H9 (cell line): Measurements from ENCODE around the gene LRCH4. TPM values are rescaled to one million over a fixed set of nuclear protein-coding genes. Genes with fewer than 3 reads are reported as not detected.

ENCODE experiments used
- DNase-seq: peaks from one replicate; pipeline ENCODE4 v3.0.0-alpha.2; 2017
- H2AFZ ChIP-seq: one replicate; pipeline ENCODE4 v1.6.1; 2013; ENCODE audit warnings: mild to moderate bottlenecking, low read length, control low read depth, moderate library complexity
- H2AK5ac ChIP-seq: 2 replicates; pipeline ENCODE4 v1.6.1; 2013; ENCODE audit warnings: low read length, control low read depth, mixed read lengths; ENCODE audit not compliant: insufficient read length
- H2BK120ac ChIP-seq: one replicate; pipeline ENCODE4 v1.6.1; 2013; ENCODE audit warnings: low read depth, mild to moderate bottlenecking, low read length, control low read depth, inconsistent platforms; ENCODE audit not compliant: poor library complexity, severe bottlenecking
- H2BK12ac ChIP-seq: 2 replicates; pipeline ENCODE4 v1.6.1; 2013; ENCODE audit warnings: low read length, control low read depth, mixed read lengths, low read depth; ENCODE audit not compliant: insufficient read length
- H2BK15ac ChIP-seq: 2 replicates; pipeline ENCODE4 v1.6.1; 2013; ENCODE audit warnings: low read depth, low read length, control low read depth
- H2BK20ac ChIP-seq: one replicate; pipeline ENCODE4 v1.6.1; 2013; ENCODE audit warnings: low read depth, mild to moderate bottlenecking, low read length, control low read depth, inconsistent platforms; ENCODE audit not compliant: poor library complexity, severe bottlenecking
- H2BK5ac ChIP-seq: 2 replicates; pipeline ENCODE4 v1.6.1; 2013; ENCODE audit warnings: low read length, control low read depth, mixed read lengths; ENCODE audit not compliant: insufficient read length
- H3K14ac ChIP-seq: 2 replicates; pipeline ENCODE4 v1.6.1; 2013; ENCODE audit warnings: low read length, control low read depth; ENCODE audit not compliant: insufficient read depth
- H3K18ac ChIP-seq: 2 replicates; pipeline ENCODE4 v1.6.1; 2013; ENCODE audit warnings: low read depth, mild to moderate bottlenecking, mixed read lengths, low read length, control low read depth; ENCODE audit not compliant: insufficient read length
- H3K23ac ChIP-seq: 2 replicates; pipeline ENCODE4 v1.6.1; 2013; ENCODE audit warnings: low read length, control low read depth, mixed read lengths, low read depth; ENCODE audit not compliant: insufficient read length
- H3K23me2 ChIP-seq: 2 replicates; pipeline ENCODE4 v1.6.1; 2013; ENCODE audit warnings: low read depth, mild to moderate bottlenecking, mixed read lengths, low read length, control low read depth; ENCODE audit not compliant: insufficient read length, poor library complexity, severe bottlenecking
- H3K27ac ChIP-seq: 2 replicates; pipeline ENCODE4 v1.5.1; 2013; ENCODE audit warnings: low read length, control low read depth, mixed read lengths, low read depth; ENCODE audit not compliant: insufficient read length
- H3K27me3 ChIP-seq: 2 replicates; pipeline ENCODE4 v1.6.1; 2013; ENCODE audit warnings: low read length, control low read depth, inconsistent platforms; ENCODE audit not compliant: insufficient read depth
- H3K4ac ChIP-seq: 2 replicates; pipeline ENCODE4 v1.6.1; 2013; ENCODE audit warnings: low read depth, mild to moderate bottlenecking, control low read depth, inconsistent platforms, low read length, moderate library complexity
- H3K4me1 ChIP-seq: 2 replicates; pipeline ENCODE4 v1.6.1; 2013; ENCODE audit warnings: low read length, control low read depth, inconsistent platforms; ENCODE audit not compliant: insufficient read depth
- H3K4me2 ChIP-seq: 2 replicates; pipeline ENCODE4 v1.6.1; 2013; ENCODE audit warnings: low read length, control low read depth, mixed read lengths; ENCODE audit not compliant: insufficient read length, insufficient read depth
- H3K56ac ChIP-seq: 2 replicates; pipeline ENCODE4 v1.6.1; 2013; ENCODE audit warnings: low read depth, mild to moderate bottlenecking, mixed read lengths, low read length, control low read depth; ENCODE audit not compliant: insufficient read length
- H3K79me1 ChIP-seq: 2 replicates; pipeline ENCODE4 v1.6.1; 2013; ENCODE audit warnings: low read depth, mild to moderate bottlenecking, moderate library complexity, low read length, control low read depth, inconsistent platforms; ENCODE audit not compliant: insufficient read depth, poor library complexity, severe bottlenecking
- H3K79me2 ChIP-seq: 2 replicates; pipeline ENCODE4 v1.6.1; 2013; ENCODE audit warnings: low read length, control low read depth, inconsistent platforms; ENCODE audit not compliant: insufficient read depth
- H3K9ac ChIP-seq: 2 replicates; pipeline ENCODE4 v1.6.1; 2013; ENCODE audit warnings: low read length, control low read depth, mixed read lengths; ENCODE audit not compliant: insufficient read length; ENCODE audit errors: extremely low read depth
- H3K9me3 ChIP-seq: one replicate; pipeline ENCODE4 v1.6.1; 2013; ENCODE audit warnings: low read depth, low read length, inconsistent platforms; ENCODE audit not compliant: control insufficient read depth
- H3T11ph ChIP-seq: one replicate; pipeline ENCODE4 v1.6.1; 2013; ENCODE audit warnings: mild to moderate bottlenecking, low read length, control low read depth, inconsistent platforms
- H4K20me1 ChIP-seq: one replicate; pipeline ENCODE4 v1.6.1; 2013; ENCODE audit not compliant: control insufficient read depth, insufficient read length, insufficient read depth
- H4K5ac ChIP-seq: 2 replicates; pipeline ENCODE4 v1.6.1; 2013; ENCODE audit warnings: low read depth, mild to moderate bottlenecking, mixed read lengths, low read length, control low read depth; ENCODE audit not compliant: insufficient read length
- H4K8ac ChIP-seq: replicated peaks from 2 replicates; pipeline ENCODE4 v1.6.1; 2013; ENCODE audit warnings: low read length, control low read depth, mixed read lengths, low read depth; ENCODE audit not compliant: insufficient read length
- H4K91ac ChIP-seq: 2 replicates; pipeline ENCODE4 v1.6.1; 2013; ENCODE audit warnings: low read depth, mild to moderate bottlenecking, moderate library complexity, mixed read lengths, low read length, control low read depth; ENCODE audit not compliant: insufficient read length
- H3K27ac Mint-ChIP-seq, 3 experiments: 2 replicates in 2 of 3; 3 replicates in 1 of 3; pipeline ENCODE4 v1.8.0; 2020 to 2021; ENCODE audit warnings: mixed read lengths in 3 of 3, mild to moderate bottlenecking in 1 of 3, moderate library complexity in 1 of 3
- H3K27me3 Mint-ChIP-seq: 2 replicates; pipeline ENCODE4 v1.8.0; 2021; ENCODE audit warnings: low read depth, mild to moderate bottlenecking, moderate library complexity, mixed read lengths
- H3K36me3 Mint-ChIP-seq, 3 experiments: 2 replicates in 2 of 3; 3 replicates in 1 of 3; pipeline ENCODE4 v1.8.0; 2020 to 2021; ENCODE audit warnings: low read depth in 3 of 3, mixed read lengths in 3 of 3; ENCODE audit not compliant: insufficient read depth in 1 of 3
- H3K4me1 Mint-ChIP-seq, 2 experiments: 2 replicates each; pipeline ENCODE4 v1.8.0; 2020; ENCODE audit warnings: mixed read lengths in 2 of 2
- H3K4me3 Mint-ChIP-seq, 2 experiments: 2 replicates in 1 of 2; 3 replicates in 1 of 2; pipeline ENCODE4 v1.8.0; 2020 to 2021; ENCODE audit warnings: mild to moderate bottlenecking in 2 of 2, mixed read lengths in 2 of 2, moderate library complexity in 1 of 2
- H3K9me3 Mint-ChIP-seq, 2 experiments: 2 replicates in 1 of 2; 3 replicates in 1 of 2; pipeline ENCODE4 v1.8.0; 2020; ENCODE audit warnings: mild to moderate bottlenecking in 2 of 2, mixed read lengths in 2 of 2, moderate library complexity in 1 of 2
- WGBS: extraction: QIAGEN DNeasy Blood & Tissue Kit; methylation state at CpG from one replicate; pipeline ENCODE4 v1.1.7; 2013; ENCODE audit warnings: missing lambda C conversion rate, low lambda C conversion rate, mixed read lengths; ENCODE audit not compliant: insufficient read length; ENCODE audit errors: extremely low coverage; 5-methylcytosine and 5-hydroxymethylcytosine counted together
- total RNA-seq: library from RNA; stranded (reverse); gene quantifications from 2 replicates; pipeline ENCODE4 v1.2.1, GENCODE V29; 2021
- TF ChIP-seq, protein P1 (sequence below): fragments of 200-600 bp; sonication (generic); conservative IDR thresholded peaks from 3 replicates; pipeline ENCODE4 v1.8.0; 2021; ENCODE audit warnings: antibody characterized with exemption, mild to moderate bottlenecking

Gene LRCH4
- total RNA-seq, 1 experiment from 2014 or later, result 39.1 TPM

- Histone ChIP-seq H2BK12ac (no peak overlapping the region), H4K91ac (no peak overlapping the region), H3K27me3 (no peaks in the 10 kb centered on the region), H3K23me2 (no peaks in the 10 kb centered on the region), H3K23ac (no peak overlapping the region), H3K4me2 (no peak overlapping the region), H3T11ph (no peak overlapping the region), H3K4ac (no peak overlapping the region), H2BK5ac (no peak overlapping the region), H3K56ac (no peak overlapping the region), H2BK15ac (no peak overlapping the region), H4K5ac (no peak overlapping the region), H3K9me3 (no peaks in the 10 kb centered on the region), H3K27ac (no peak overlapping the region), H3K14ac (no peak overlapping the region), H2AK5ac (no peak overlapping the region), H2BK120ac (no peak overlapping the region), H3K79me1 (no peaks in the 10 kb centered on the region), H4K20me1 (no peaks in the 10 kb centered on the region), H3K9ac (no peak overlapping the region), H2AFZ (no peak overlapping the region), H4K8ac (no peak overlapping the region), H3K79me2 (no peaks in the 10 kb centered on the region), H3K18ac (no peak overlapping the region), H3K4me1 (no peaks in the 10 kb centered on the region), H2BK20ac (no peak overlapping the region)
- TF ChIP-seq, protein P1, sequence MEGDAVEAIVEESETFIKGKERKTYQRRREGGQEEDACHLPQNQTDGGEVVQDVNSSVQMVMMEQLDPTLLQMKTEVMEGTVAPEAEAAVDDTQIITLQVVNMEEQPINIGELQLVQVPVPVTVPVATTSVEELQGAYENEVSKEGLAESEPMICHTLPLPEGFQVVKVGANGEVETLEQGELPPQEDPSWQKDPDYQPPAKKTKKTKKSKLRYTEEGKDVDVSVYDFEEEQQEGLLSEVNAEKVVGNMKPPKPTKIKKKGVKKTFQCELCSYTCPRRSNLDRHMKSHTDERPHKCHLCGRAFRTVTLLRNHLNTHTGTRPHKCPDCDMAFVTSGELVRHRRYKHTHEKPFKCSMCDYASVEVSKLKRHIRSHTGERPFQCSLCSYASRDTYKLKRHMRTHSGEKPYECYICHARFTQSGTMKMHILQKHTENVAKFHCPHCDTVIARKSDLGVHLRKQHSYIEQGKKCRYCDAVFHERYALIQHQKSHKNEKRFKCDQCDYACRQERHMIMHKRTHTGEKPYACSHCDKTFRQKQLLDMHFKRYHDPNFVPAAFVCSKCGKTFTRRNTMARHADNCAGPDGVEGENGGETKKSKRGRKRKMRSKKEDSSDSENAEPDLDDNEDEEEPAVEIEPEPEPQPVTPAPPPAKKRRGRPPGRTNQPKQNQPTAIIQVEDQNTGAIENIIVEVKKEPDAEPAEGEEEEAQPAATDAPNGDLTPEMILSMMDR, result no peak
- Mint-ChIP-seq H3K27ac (no peak overlapping the region; a peak in 1 of 7 replicates), H3K27me3 (no peaks in the 10 kb centered on the region), H3K36me3 (peaks cover 2 to 41% (median 33%) of the 10 kb centered on the region in 3 experiments; a peak in 6 of 7 replicates), H3K9me3 (no peaks in the 10 kb centered on the region), H3K4me3 (no peak overlapping the region), H3K4me1 (no peaks in the 10 kb centered on the region; a peak in 1 of 4 replicates)
- no CpG with 5 or more reads among the region's 3 CpGs for WGBS
- no peak for DNase-seq
Measured at GRCh38 chr7:100553032-100553431, 32.9 kb downstream of the LRCH4 start.
